GM23338 (cell line): ENCODE results near the gene FAM227B. TPM values are rescaled to one million over a fixed set of nuclear protein-coding genes. Genes with fewer than 3 reads are reported as not detected.
"Not testable (repeated sequence)": the region's sequence is repeated elsewhere in the genome, so short reads cannot be mapped to it uniquely, and the experiment has no call there.

Source experiments
- ATAC-seq: fragments of 200-7000 bp; cut with Tn5 transposase; 3 replicates; pipeline ENCODE4 v1.9.1; 2020
- DNase-seq: peaks from one replicate; pipeline ENCODE4 v3.0.0-alpha.2; 2015; ENCODE audit warnings: low spot score
- H2AFZ ChIP-seq: fragments of 200-600 bp; sonication (generic); 2 replicates; pipeline ENCODE4 v1.8.0; 2016; ENCODE audit warnings: antibody characterized with exemption, mild to moderate bottlenecking, moderate library complexity
- H3F3A ChIP-seq: fragments of 200-600 bp; sonication (generic); replicated peaks from 2 replicates; pipeline ENCODE4 v1.8.0; 2017; ENCODE audit warnings: antibody characterized with exemption, mixed run types, low read depth
- H3K27ac ChIP-seq: fragments of 200-600 bp; sonication (generic); 2 replicates; pipeline ENCODE4 v1.6.1; 2016; ENCODE audit warnings: low read depth
- H3K27me3 ChIP-seq: fragments of 200-600 bp; sonication (generic); 2 replicates; pipeline ENCODE4 v1.8.0; 2016; ENCODE audit warnings: mild to moderate bottlenecking, mixed run types, moderate library complexity; ENCODE audit not compliant: insufficient read depth
- H3K36me3 ChIP-seq: fragments of 200-600 bp; sonication (generic); 2 replicates; pipeline ENCODE4 v1.8.0; 2016; ENCODE audit warnings: mild to moderate bottlenecking; ENCODE audit not compliant: insufficient read depth
- H3K4me1 ChIP-seq: fragments of 200-600 bp; sonication (generic); 2 replicates; pipeline ENCODE4 v1.8.0; 2016; ENCODE audit warnings: mild to moderate bottlenecking, moderate library complexity; ENCODE audit not compliant: insufficient read depth
- H3K4me2 ChIP-seq: fragments of 200-600 bp; sonication (generic); 2 replicates; pipeline ENCODE4 v1.7.1; 2017; ENCODE audit warnings: mixed run types
- H3K4me3 ChIP-seq: fragments of 200-600 bp; sonication (generic); 2 replicates; pipeline ENCODE4 v1.6.1; 2016; ENCODE audit warnings: mixed run types
- H3K79me2 ChIP-seq: fragments of 200-600 bp; sonication (generic); replicated peaks from 2 replicates; pipeline ENCODE4 v1.8.0; 2017; ENCODE audit warnings: mild to moderate bottlenecking; ENCODE audit not compliant: insufficient read depth
- H3K9me2 ChIP-seq: fragments of 200-600 bp; sonication (generic); 2 replicates; pipeline ENCODE4 v1.8.0; 2017; ENCODE audit not compliant: insufficient read depth
- H4K20me1 ChIP-seq: fragments of 200-600 bp; sonication (generic); replicated peaks from 2 replicates; pipeline ENCODE4 v1.8.0; 2017; ENCODE audit warnings: mild to moderate bottlenecking; ENCODE audit not compliant: insufficient read depth
- H3K27ac Mint-ChIP-seq: 2 replicates; pipeline ENCODE4 v1.8.0; 2020; ENCODE audit warnings: inconsistent platforms, mild to moderate bottlenecking, moderate library complexity, mixed read lengths
- H3K27me3 Mint-ChIP-seq: 3 replicates; pipeline ENCODE4 v1.8.0; 2022; ENCODE audit warnings: low read depth, mild to moderate bottlenecking, moderate library complexity, mixed read lengths, inconsistent platforms; ENCODE audit not compliant: insufficient read depth, poor library complexity
- H3K36me3 Mint-ChIP-seq: 3 replicates; pipeline ENCODE4 v1.8.0; 2021; ENCODE audit warnings: low read depth, mild to moderate bottlenecking, inconsistent platforms, moderate library complexity, mixed read lengths
- H3K4me1 Mint-ChIP-seq: 3 replicates; pipeline ENCODE4 v1.8.0; 2020; ENCODE audit warnings: mild to moderate bottlenecking, inconsistent platforms, mixed read lengths
- H3K4me3 Mint-ChIP-seq: 3 replicates; pipeline ENCODE4 v1.8.0; 2021; ENCODE audit warnings: moderate library complexity, mild to moderate bottlenecking, inconsistent platforms, mixed read lengths
- H3K9me3 Mint-ChIP-seq: 3 replicates; pipeline ENCODE4 v1.8.0; 2020; ENCODE audit warnings: moderate library complexity, mild to moderate bottlenecking, inconsistent platforms, mixed read lengths
- EZH2 ChIP-seq: fragments of 200-600 bp; sonication (generic); IDR thresholded peaks from one replicate; pipeline ENCODE4 v1.8.0; 2017; ENCODE audit warnings: antibody characterized with exemption, mild to moderate bottlenecking, low read depth; ENCODE audit not compliant: unreplicated experiment
- EZH2phosphoT487 ChIP-seq: fragments of 200-600 bp; sonication (generic); IDR thresholded peaks from one replicate; pipeline ENCODE4 v1.8.1; 2018; ENCODE audit warnings: antibody characterized with exemption; ENCODE audit not compliant: unreplicated experiment
- JUNB ChIP-seq: IDR thresholded peaks from one replicate; pipeline ENCODE4 v1.6.1; 2016; ENCODE audit warnings: antibody characterized with exemption; ENCODE audit not compliant: unreplicated experiment
- NANOG ChIP-seq: IDR thresholded peaks from 2 replicates; pipeline ENCODE4 v1.6.1; 2016; ENCODE audit warnings: antibody characterized with exemption, borderline replicate concordance
- STAT1 ChIP-seq: IDR thresholded peaks from one replicate; pipeline ENCODE4 v1.6.1; 2016; ENCODE audit warnings: antibody characterized with exemption; ENCODE audit not compliant: unreplicated experiment
- ZNF114 ChIP-seq: fragments of 250-450 bp; sonication (Bioruptor Pico); IDR thresholded peaks from 2 replicates; pipeline ENCODE4 v1.5.0; 2020; ENCODE audit warnings: mild to moderate bottlenecking, moderate library complexity
- ZNF331 ChIP-seq: fragments of 250-450 bp; sonication (Bioruptor Pico); IDR thresholded peaks from 2 replicates; pipeline ENCODE4 v1.5.0; 2020; ENCODE audit warnings: low read depth, mild to moderate bottlenecking, moderate library complexity
- polyA plus RNA-seq: library from polyadenylated mRNA; unstranded; fragments of >200 nt; fragmentation: Nextera tagmentation; extraction: Ambion mirVana; gene quantifications from 2 replicates; pipeline ENCODE4 v1.2.1, GENCODE V29; 2016
- total RNA-seq: library from RNA; depleted of rRNA; stranded (reverse); fragments of >200 nt; shearing (Covaris generic); gene quantifications from 2 replicates; pipeline ENCODE4 v1.2.3, GENCODE V29; 2014
- TF ChIP-seq, protein P1 (sequence below): IDR thresholded peaks from 2 replicates; pipeline ENCODE4 v1.6.1; 2016; ENCODE audit warnings: antibody characterized with exemption
- TF ChIP-seq, protein P2 (sequence below): IDR thresholded peaks from one replicate; pipeline ENCODE4 v1.6.1; 2018; ENCODE audit warnings: antibody characterized with exemption; ENCODE audit not compliant: unreplicated experiment
- TF ChIP-seq, protein P3 (sequence below), 2 experiments: fragments of 200-600 bp in 1 of 2; sonication (generic) in 1 of 2; conservative IDR thresholded peaks; 2 replicates each; pipeline versions ENCODE4 v1.5.1 to v1.6.1; 2016 to 2017; ENCODE audit warnings: antibody characterized with exemption in 2 of 2, low read depth in 2 of 2, mild to moderate bottlenecking in 2 of 2, moderate library complexity in 1 of 2

Gene FAM227B
- total and polyA plus RNA-seq, 2 experiments from 2014 or later, result 2.6 to 10.2 TPM

- Histone ChIP-seq H3K36me3 (no peaks in the 10 kb centered on the region), H3F3A (no peaks in the 10 kb centered on the region), H3K27me3 (no peaks in the 10 kb centered on the region), H3K4me1 (no peaks in the 10 kb centered on the region), H3K79me2 (no peaks in the 10 kb centered on the region), H3K9me2 (peaks cover 4% of the 10 kb centered on the region; the same call in 1 of the 2 replicates), H4K20me1 (no peaks in the 10 kb centered on the region), H2AFZ (no peak overlapping the region), H3K27ac (no peak overlapping the region), H3K4me3 (no peak overlapping the region), H3K4me2 (no peak overlapping the region)
- DNase-seq (no peak), ATAC-seq (no peak)
- H3K36me3 Mint-ChIP-seq, result peaks cover 3% of the 10 kb centered on the region; the same call in 2 of the 3 replicates
- H3K9me3 Mint-ChIP-seq, result peaks cover 44% of the 10 kb centered on the region
- H3K4me1 Mint-ChIP-seq, result no peaks in the 10 kb centered on the region
- H3K27ac Mint-ChIP-seq, result no peak overlapping the region
- no peak overlapping the region for H3K4me3 Mint-ChIP-seq
- peaks cover 4% of the 10 kb centered on the region for H3K27me3 Mint-ChIP-seq
- TF ChIP-seq EZH2phosphoT487 (no peak), JUNB (no peak), EZH2 (no peak), ZNF331 (no peak), ZNF114 (no peak), STAT1 (no peak), NANOG (no peak)
- TF ChIP-seq, protein P1, sequence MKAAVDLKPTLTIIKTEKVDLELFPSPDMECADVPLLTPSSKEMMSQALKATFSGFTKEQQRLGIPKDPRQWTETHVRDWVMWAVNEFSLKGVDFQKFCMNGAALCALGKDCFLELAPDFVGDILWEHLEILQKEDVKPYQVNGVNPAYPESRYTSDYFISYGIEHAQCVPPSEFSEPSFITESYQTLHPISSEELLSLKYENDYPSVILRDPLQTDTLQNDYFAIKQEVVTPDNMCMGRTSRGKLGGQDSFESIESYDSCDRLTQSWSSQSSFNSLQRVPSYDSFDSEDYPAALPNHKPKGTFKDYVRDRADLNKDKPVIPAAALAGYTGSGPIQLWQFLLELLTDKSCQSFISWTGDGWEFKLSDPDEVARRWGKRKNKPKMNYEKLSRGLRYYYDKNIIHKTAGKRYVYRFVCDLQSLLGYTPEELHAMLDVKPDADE, result no peak
- TF ChIP-seq, protein P2, sequence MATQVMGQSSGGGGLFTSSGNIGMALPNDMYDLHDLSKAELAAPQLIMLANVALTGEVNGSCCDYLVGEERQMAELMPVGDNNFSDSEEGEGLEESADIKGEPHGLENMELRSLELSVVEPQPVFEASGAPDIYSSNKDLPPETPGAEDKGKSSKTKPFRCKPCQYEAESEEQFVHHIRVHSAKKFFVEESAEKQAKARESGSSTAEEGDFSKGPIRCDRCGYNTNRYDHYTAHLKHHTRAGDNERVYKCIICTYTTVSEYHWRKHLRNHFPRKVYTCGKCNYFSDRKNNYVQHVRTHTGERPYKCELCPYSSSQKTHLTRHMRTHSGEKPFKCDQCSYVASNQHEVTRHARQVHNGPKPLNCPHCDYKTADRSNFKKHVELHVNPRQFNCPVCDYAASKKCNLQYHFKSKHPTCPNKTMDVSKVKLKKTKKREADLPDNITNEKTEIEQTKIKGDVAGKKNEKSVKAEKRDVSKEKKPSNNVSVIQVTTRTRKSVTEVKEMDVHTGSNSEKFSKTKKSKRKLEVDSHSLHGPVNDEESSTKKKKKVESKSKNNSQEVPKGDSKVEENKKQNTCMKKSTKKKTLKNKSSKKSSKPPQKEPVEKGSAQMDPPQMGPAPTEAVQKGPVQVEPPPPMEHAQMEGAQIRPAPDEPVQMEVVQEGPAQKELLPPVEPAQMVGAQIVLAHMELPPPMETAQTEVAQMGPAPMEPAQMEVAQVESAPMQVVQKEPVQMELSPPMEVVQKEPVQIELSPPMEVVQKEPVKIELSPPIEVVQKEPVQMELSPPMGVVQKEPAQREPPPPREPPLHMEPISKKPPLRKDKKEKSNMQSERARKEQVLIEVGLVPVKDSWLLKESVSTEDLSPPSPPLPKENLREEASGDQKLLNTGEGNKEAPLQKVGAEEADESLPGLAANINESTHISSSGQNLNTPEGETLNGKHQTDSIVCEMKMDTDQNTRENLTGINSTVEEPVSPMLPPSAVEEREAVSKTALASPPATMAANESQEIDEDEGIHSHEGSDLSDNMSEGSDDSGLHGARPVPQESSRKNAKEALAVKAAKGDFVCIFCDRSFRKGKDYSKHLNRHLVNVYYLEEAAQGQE, result no peak
- TF ChIP-seq, protein P3, sequence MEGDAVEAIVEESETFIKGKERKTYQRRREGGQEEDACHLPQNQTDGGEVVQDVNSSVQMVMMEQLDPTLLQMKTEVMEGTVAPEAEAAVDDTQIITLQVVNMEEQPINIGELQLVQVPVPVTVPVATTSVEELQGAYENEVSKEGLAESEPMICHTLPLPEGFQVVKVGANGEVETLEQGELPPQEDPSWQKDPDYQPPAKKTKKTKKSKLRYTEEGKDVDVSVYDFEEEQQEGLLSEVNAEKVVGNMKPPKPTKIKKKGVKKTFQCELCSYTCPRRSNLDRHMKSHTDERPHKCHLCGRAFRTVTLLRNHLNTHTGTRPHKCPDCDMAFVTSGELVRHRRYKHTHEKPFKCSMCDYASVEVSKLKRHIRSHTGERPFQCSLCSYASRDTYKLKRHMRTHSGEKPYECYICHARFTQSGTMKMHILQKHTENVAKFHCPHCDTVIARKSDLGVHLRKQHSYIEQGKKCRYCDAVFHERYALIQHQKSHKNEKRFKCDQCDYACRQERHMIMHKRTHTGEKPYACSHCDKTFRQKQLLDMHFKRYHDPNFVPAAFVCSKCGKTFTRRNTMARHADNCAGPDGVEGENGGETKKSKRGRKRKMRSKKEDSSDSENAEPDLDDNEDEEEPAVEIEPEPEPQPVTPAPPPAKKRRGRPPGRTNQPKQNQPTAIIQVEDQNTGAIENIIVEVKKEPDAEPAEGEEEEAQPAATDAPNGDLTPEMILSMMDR (conservative IDR thresholded peaks at IDR 0.05; ENCODE audit: low read depth in 2 of 2), result no peak
These were observed 64.2 kb downstream of the FAM227B start for GRCh38 chr15:49556437-49556836.

GRCh38 chr15:49550342-49550741, 70.3 kb downstream of the FAM227B start:
- not testable (repeated sequence) for H3F3A ChIP-seq, ATAC-seq, H3K4me3 Mint-ChIP-seq, H3K27me3 Mint-ChIP-seq, H3K27ac Mint-ChIP-seq, H3K9me2 ChIP-seq, DNase-seq, H3K36me3 ChIP-seq, H3K4me2 ChIP-seq, H3K4me1 Mint-ChIP-seq, H3K4me3 ChIP-seq, H3K27ac ChIP-seq, H3K27me3 ChIP-seq, H3K36me3 Mint-ChIP-seq, H2AFZ ChIP-seq, H4K20me1 ChIP-seq, H3K4me1 ChIP-seq, H3K79me2 ChIP-seq
- H3K9me3 Mint-ChIP-seq, result peaks cover 34% of the 10 kb centered on the region
